Measurements from ENCODE around the gene FRMD4B.

DNA sequence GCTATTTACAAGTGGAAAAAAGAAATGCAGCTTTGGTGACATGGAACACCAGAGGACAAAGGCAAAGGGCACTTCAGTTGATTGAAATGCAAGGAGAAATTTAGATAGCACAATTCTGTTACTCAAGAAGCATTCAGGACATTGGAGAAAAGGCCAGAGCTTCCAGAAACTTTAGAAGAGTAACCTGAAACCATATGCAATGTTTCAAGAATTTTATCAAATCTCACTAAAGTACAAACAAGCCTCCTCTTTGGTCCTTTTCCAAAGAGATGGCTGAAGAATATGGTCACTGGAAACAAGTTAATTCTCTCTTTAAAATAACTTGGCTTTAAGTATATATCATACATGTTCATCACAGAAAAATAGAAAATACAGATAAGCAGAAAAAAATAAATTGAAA lies 248.9 kb downstream of the FRMD4B start:
- TF ChIP-seq, protein P1, sequence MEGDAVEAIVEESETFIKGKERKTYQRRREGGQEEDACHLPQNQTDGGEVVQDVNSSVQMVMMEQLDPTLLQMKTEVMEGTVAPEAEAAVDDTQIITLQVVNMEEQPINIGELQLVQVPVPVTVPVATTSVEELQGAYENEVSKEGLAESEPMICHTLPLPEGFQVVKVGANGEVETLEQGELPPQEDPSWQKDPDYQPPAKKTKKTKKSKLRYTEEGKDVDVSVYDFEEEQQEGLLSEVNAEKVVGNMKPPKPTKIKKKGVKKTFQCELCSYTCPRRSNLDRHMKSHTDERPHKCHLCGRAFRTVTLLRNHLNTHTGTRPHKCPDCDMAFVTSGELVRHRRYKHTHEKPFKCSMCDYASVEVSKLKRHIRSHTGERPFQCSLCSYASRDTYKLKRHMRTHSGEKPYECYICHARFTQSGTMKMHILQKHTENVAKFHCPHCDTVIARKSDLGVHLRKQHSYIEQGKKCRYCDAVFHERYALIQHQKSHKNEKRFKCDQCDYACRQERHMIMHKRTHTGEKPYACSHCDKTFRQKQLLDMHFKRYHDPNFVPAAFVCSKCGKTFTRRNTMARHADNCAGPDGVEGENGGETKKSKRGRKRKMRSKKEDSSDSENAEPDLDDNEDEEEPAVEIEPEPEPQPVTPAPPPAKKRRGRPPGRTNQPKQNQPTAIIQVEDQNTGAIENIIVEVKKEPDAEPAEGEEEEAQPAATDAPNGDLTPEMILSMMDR (conservative IDR thresholded peaks at IDR 0.05; ENCODE audit: low read length): no peak
- TF ChIP-seq EZH2phosphoT487 (IDR thresholded peaks at IDR 0.05; ENCODE audit: borderline replicate concordance, low read depth, low read length): no peak

Data from OCI-LY7 (cell line).